H9 (cell line): ENCODE data around the gene ZNF865. TPM values are rescaled to one million over a fixed set of nuclear protein-coding genes. Genes with fewer than 3 reads are reported as not detected.

ENCODE experiments used
- DNase-seq: peaks from one replicate; pipeline ENCODE4 v3.0.0-alpha.2; 2017
- H2AFZ ChIP-seq: one replicate; pipeline ENCODE4 v1.6.1; 2013; ENCODE audit warnings: mild to moderate bottlenecking, low read length, control low read depth, moderate library complexity
- H2AK5ac ChIP-seq: 2 replicates; pipeline ENCODE4 v1.6.1; 2013; ENCODE audit warnings: low read length, control low read depth, mixed read lengths; ENCODE audit not compliant: insufficient read length
- H2BK120ac ChIP-seq: one replicate; pipeline ENCODE4 v1.6.1; 2013; ENCODE audit warnings: low read depth, mild to moderate bottlenecking, low read length, control low read depth, inconsistent platforms; ENCODE audit not compliant: poor library complexity, severe bottlenecking
- H2BK12ac ChIP-seq: 2 replicates; pipeline ENCODE4 v1.6.1; 2013; ENCODE audit warnings: low read length, control low read depth, mixed read lengths, low read depth; ENCODE audit not compliant: insufficient read length
- H2BK15ac ChIP-seq: 2 replicates; pipeline ENCODE4 v1.6.1; 2013; ENCODE audit warnings: low read depth, low read length, control low read depth
- H2BK20ac ChIP-seq: one replicate; pipeline ENCODE4 v1.6.1; 2013; ENCODE audit warnings: low read depth, mild to moderate bottlenecking, low read length, control low read depth, inconsistent platforms; ENCODE audit not compliant: poor library complexity, severe bottlenecking
- H2BK5ac ChIP-seq: 2 replicates; pipeline ENCODE4 v1.6.1; 2013; ENCODE audit warnings: low read length, control low read depth, mixed read lengths; ENCODE audit not compliant: insufficient read length
- H3K14ac ChIP-seq: 2 replicates; pipeline ENCODE4 v1.6.1; 2013; ENCODE audit warnings: low read length, control low read depth; ENCODE audit not compliant: insufficient read depth
- H3K18ac ChIP-seq: 2 replicates; pipeline ENCODE4 v1.6.1; 2013; ENCODE audit warnings: low read depth, mild to moderate bottlenecking, mixed read lengths, low read length, control low read depth; ENCODE audit not compliant: insufficient read length
- H3K23ac ChIP-seq: 2 replicates; pipeline ENCODE4 v1.6.1; 2013; ENCODE audit warnings: low read length, control low read depth, mixed read lengths, low read depth; ENCODE audit not compliant: insufficient read length
- H3K23me2 ChIP-seq: 2 replicates; pipeline ENCODE4 v1.6.1; 2013; ENCODE audit warnings: low read depth, mild to moderate bottlenecking, mixed read lengths, low read length, control low read depth; ENCODE audit not compliant: insufficient read length, poor library complexity, severe bottlenecking
- H3K27ac ChIP-seq: 2 replicates; pipeline ENCODE4 v1.5.1; 2013; ENCODE audit warnings: low read length, control low read depth, mixed read lengths, low read depth; ENCODE audit not compliant: insufficient read length
- H3K27me3 ChIP-seq: 2 replicates; pipeline ENCODE4 v1.6.1; 2013; ENCODE audit warnings: low read length, control low read depth, inconsistent platforms; ENCODE audit not compliant: insufficient read depth
- H3K4ac ChIP-seq: 2 replicates; pipeline ENCODE4 v1.6.1; 2013; ENCODE audit warnings: low read depth, mild to moderate bottlenecking, control low read depth, inconsistent platforms, low read length, moderate library complexity
- H3K4me1 ChIP-seq: 2 replicates; pipeline ENCODE4 v1.6.1; 2013; ENCODE audit warnings: low read length, control low read depth, inconsistent platforms; ENCODE audit not compliant: insufficient read depth
- H3K4me2 ChIP-seq: 2 replicates; pipeline ENCODE4 v1.6.1; 2013; ENCODE audit warnings: low read length, control low read depth, mixed read lengths; ENCODE audit not compliant: insufficient read length, insufficient read depth
- H3K56ac ChIP-seq: 2 replicates; pipeline ENCODE4 v1.6.1; 2013; ENCODE audit warnings: low read depth, mild to moderate bottlenecking, mixed read lengths, low read length, control low read depth; ENCODE audit not compliant: insufficient read length
- H3K79me1 ChIP-seq: 2 replicates; pipeline ENCODE4 v1.6.1; 2013; ENCODE audit warnings: low read depth, mild to moderate bottlenecking, moderate library complexity, low read length, control low read depth, inconsistent platforms; ENCODE audit not compliant: insufficient read depth, poor library complexity, severe bottlenecking
- H3K79me2 ChIP-seq: 2 replicates; pipeline ENCODE4 v1.6.1; 2013; ENCODE audit warnings: low read length, control low read depth, inconsistent platforms; ENCODE audit not compliant: insufficient read depth
- H3K9ac ChIP-seq: 2 replicates; pipeline ENCODE4 v1.6.1; 2013; ENCODE audit warnings: low read length, control low read depth, mixed read lengths; ENCODE audit not compliant: insufficient read length; ENCODE audit errors: extremely low read depth
- H3K9me3 ChIP-seq: one replicate; pipeline ENCODE4 v1.6.1; 2013; ENCODE audit warnings: low read depth, low read length, inconsistent platforms; ENCODE audit not compliant: control insufficient read depth
- H3T11ph ChIP-seq: one replicate; pipeline ENCODE4 v1.6.1; 2013; ENCODE audit warnings: mild to moderate bottlenecking, low read length, control low read depth, inconsistent platforms
- H4K20me1 ChIP-seq: one replicate; pipeline ENCODE4 v1.6.1; 2013; ENCODE audit not compliant: control insufficient read depth, insufficient read length, insufficient read depth
- H4K5ac ChIP-seq: 2 replicates; pipeline ENCODE4 v1.6.1; 2013; ENCODE audit warnings: low read depth, mild to moderate bottlenecking, mixed read lengths, low read length, control low read depth; ENCODE audit not compliant: insufficient read length
- H4K8ac ChIP-seq: replicated peaks from 2 replicates; pipeline ENCODE4 v1.6.1; 2013; ENCODE audit warnings: low read length, control low read depth, mixed read lengths, low read depth; ENCODE audit not compliant: insufficient read length
- H4K91ac ChIP-seq: 2 replicates; pipeline ENCODE4 v1.6.1; 2013; ENCODE audit warnings: low read depth, mild to moderate bottlenecking, moderate library complexity, mixed read lengths, low read length, control low read depth; ENCODE audit not compliant: insufficient read length
- H3K27ac Mint-ChIP-seq, 3 experiments: 2 replicates in 2 of 3; 3 replicates in 1 of 3; pipeline ENCODE4 v1.8.0; 2020 to 2021; ENCODE audit warnings: mixed read lengths in 3 of 3, mild to moderate bottlenecking in 1 of 3, moderate library complexity in 1 of 3
- H3K27me3 Mint-ChIP-seq: 2 replicates; pipeline ENCODE4 v1.8.0; 2021; ENCODE audit warnings: low read depth, mild to moderate bottlenecking, moderate library complexity, mixed read lengths
- H3K36me3 Mint-ChIP-seq, 3 experiments: 2 replicates in 2 of 3; 3 replicates in 1 of 3; pipeline ENCODE4 v1.8.0; 2020 to 2021; ENCODE audit warnings: low read depth in 3 of 3, mixed read lengths in 3 of 3; ENCODE audit not compliant: insufficient read depth in 1 of 3
- H3K4me1 Mint-ChIP-seq, 2 experiments: 2 replicates each; pipeline ENCODE4 v1.8.0; 2020; ENCODE audit warnings: mixed read lengths in 2 of 2
- H3K4me3 Mint-ChIP-seq, 2 experiments: 2 replicates in 1 of 2; 3 replicates in 1 of 2; pipeline ENCODE4 v1.8.0; 2020 to 2021; ENCODE audit warnings: mild to moderate bottlenecking in 2 of 2, mixed read lengths in 2 of 2, moderate library complexity in 1 of 2
- H3K9me3 Mint-ChIP-seq, 2 experiments: 2 replicates in 1 of 2; 3 replicates in 1 of 2; pipeline ENCODE4 v1.8.0; 2020; ENCODE audit warnings: mild to moderate bottlenecking in 2 of 2, mixed read lengths in 2 of 2, moderate library complexity in 1 of 2
- WGBS: extraction: QIAGEN DNeasy Blood & Tissue Kit; methylation state at CpG from one replicate; pipeline ENCODE4 v1.1.7; 2013; ENCODE audit warnings: missing lambda C conversion rate, low lambda C conversion rate, mixed read lengths; ENCODE audit not compliant: insufficient read length; ENCODE audit errors: extremely low coverage; 5-methylcytosine and 5-hydroxymethylcytosine counted together
- total RNA-seq: library from RNA; stranded (reverse); gene quantifications from 2 replicates; pipeline ENCODE4 v1.2.1, GENCODE V29; 2021
- TF ChIP-seq, protein P1 (sequence below): fragments of 200-600 bp; sonication (generic); conservative IDR thresholded peaks from 3 replicates; pipeline ENCODE4 v1.8.0; 2021; ENCODE audit warnings: antibody characterized with exemption, mild to moderate bottlenecking

The ZNF865 gene
- total RNA-seq, 1 experiment from 2014 or later = 14.3 TPM

DNA sequence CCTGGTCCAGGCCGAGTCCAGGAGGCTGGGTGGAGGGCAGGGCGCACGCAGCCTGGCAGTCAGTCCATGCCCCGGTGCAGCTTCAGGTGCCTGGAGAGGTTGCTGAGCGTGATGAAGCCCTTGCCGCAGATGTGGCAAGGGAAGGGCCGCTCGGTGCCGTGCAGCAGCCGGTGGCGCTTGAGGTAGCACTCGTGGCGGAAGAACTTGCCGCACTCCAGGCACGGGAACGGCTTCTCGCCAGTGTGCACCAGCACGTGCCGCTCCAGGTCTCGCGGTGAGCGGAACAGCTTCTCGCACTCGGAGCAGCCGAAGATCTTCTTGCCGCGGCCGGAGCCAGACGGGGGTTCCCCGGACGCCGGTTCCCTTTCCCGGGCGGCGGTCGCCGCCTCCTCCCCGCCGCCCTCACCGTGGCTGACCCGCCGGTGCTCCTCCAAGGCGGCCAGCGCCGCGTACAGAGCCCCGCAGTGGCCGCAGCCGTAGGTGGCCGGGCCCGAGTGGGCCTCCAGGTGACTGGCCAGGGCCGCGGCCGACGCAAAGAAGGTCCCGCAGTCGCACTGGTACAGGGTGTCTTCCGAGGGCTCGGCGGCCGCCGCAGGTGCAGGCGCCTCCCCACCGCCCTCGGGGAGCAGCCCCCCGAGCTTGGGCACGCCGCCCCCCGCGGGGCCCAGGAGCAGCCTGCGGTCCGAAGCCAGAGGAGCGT, 12.9 kb upstream of the ZNF865 start:
- Histone ChIP-seq H4K5ac (no peak overlapping the region), H3K27me3 (no peaks in the 10 kb centered on the region), H2AK5ac (no peak overlapping the region), H3K23ac (no peak overlapping the region), H3K9me3 (no peaks in the 10 kb centered on the region), H2BK15ac (no peak overlapping the region), H2BK5ac (no peak overlapping the region), H2AFZ (no peak overlapping the region), H2BK20ac (no peak overlapping the region), H3K9ac (no peak overlapping the region), H4K20me1 (peaks cover 2% of the 10 kb centered on the region), H3K23me2 (no peaks in the 10 kb centered on the region), H3K79me1 (no peaks in the 10 kb centered on the region), H3K4me1 (no peaks in the 10 kb centered on the region; the same call in 1 of the 2 replicates), H3K18ac (no peak overlapping the region), H4K91ac (no peak overlapping the region), H3K56ac (no peak overlapping the region), H3K27ac (no peak overlapping the region), H3K4me2 (no peak overlapping the region), H4K8ac (no peak overlapping the region), H3K4ac (no peak overlapping the region), H3K14ac (no peak overlapping the region), H2BK12ac (no peak overlapping the region), H2BK120ac (no peak overlapping the region), H3T11ph (no peak overlapping the region), H3K79me2 (no peaks in the 10 kb centered on the region)
- Mint-ChIP-seq H3K9me3 (no peaks in the 10 kb centered on the region; a peak in 1 of 5 replicates), H3K4me3 (no peak overlapping the region), H3K36me3 (peaks cover 27 to 32% (median 28%) of the 10 kb centered on the region in 3 experiments; a peak in 6 of 7 replicates), H3K27ac (no peak overlapping the region; a peak in 1 of 7 replicates), H3K4me1 (peaks cover 18 to 36% of the 10 kb centered on the region in 2 experiments), H3K27me3 (no peaks in the 10 kb centered on the region; the same call in 1 of the 2 replicates)
- TF ChIP-seq, protein P1, sequence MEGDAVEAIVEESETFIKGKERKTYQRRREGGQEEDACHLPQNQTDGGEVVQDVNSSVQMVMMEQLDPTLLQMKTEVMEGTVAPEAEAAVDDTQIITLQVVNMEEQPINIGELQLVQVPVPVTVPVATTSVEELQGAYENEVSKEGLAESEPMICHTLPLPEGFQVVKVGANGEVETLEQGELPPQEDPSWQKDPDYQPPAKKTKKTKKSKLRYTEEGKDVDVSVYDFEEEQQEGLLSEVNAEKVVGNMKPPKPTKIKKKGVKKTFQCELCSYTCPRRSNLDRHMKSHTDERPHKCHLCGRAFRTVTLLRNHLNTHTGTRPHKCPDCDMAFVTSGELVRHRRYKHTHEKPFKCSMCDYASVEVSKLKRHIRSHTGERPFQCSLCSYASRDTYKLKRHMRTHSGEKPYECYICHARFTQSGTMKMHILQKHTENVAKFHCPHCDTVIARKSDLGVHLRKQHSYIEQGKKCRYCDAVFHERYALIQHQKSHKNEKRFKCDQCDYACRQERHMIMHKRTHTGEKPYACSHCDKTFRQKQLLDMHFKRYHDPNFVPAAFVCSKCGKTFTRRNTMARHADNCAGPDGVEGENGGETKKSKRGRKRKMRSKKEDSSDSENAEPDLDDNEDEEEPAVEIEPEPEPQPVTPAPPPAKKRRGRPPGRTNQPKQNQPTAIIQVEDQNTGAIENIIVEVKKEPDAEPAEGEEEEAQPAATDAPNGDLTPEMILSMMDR = no peak
- WGBS = no CpG with 5 or more reads among the region's 73 CpGs
- DNase-seq = peak; percentile 66
